ENCODE results near the gene ZNF592.

DNA sequence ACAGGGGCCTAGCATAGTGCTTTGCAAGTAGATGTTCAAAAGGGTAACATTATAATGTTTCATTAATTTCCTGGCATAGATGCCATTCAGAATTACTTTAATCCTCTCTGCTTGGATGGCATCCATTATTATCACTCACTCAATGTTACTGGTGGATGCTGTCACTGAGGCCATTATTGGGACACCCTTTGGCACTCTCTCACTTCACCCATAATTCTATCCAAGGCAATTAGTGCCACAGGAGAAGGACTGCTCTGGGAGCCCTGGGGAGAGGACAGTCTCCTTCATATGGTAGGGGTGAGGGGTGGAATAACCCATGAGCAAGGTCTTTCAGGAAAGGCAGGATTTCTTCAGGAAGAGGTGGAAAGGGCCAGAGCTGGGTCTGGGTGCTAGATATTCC lies 107.4 kb downstream of the ZNF592 start:
- TF ChIP-seq, protein P1, sequence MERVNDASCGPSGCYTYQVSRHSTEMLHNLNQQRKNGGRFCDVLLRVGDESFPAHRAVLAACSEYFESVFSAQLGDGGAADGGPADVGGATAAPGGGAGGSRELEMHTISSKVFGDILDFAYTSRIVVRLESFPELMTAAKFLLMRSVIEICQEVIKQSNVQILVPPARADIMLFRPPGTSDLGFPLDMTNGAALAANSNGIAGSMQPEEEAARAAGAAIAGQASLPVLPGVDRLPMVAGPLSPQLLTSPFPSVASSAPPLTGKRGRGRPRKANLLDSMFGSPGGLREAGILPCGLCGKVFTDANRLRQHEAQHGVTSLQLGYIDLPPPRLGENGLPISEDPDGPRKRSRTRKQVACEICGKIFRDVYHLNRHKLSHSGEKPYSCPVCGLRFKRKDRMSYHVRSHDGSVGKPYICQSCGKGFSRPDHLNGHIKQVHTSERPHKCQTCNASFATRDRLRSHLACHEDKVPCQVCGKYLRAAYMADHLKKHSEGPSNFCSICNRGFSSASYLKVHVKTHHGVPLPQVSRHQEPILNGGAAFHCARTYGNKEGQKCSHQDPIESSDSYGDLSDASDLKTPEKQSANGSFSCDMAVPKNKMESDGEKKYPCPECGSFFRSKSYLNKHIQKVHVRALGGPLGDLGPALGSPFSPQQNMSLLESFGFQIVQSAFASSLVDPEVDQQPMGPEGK (CRISPR knock-in tag; IDR thresholded peaks at IDR 0.05; ENCODE audit: borderline replicate concordance): no peak
- TF ChIP-seq PPARA (CRISPR knock-in tag; IDR thresholded peaks at IDR 0.05; ENCODE audit: borderline replicate concordance) (no peak), ARNTL (CRISPR knock-in tag; IDR thresholded peaks at IDR 0.05; ENCODE audit: borderline replicate concordance, low read depth) (no peak), RARB (CRISPR knock-in tag; IDR thresholded peaks at IDR 0.05) (no peak), TCF4 (CRISPR knock-in tag; IDR thresholded peaks at IDR 0.05; ENCODE audit: borderline replicate concordance) (no peak), ZFP3 (CRISPR knock-in tag; IDR thresholded peaks at IDR 0.05) (no peak), ZNF70 (CRISPR knock-in tag; IDR thresholded peaks at IDR 0.05) (no peak), ZFP30 (CRISPR knock-in tag; IDR thresholded peaks at IDR 0.05) (no peak), OSR1 (CRISPR knock-in tag; IDR thresholded peaks at IDR 0.05) (no peak), SNAI2 (CRISPR knock-in tag; IDR thresholded peaks at IDR 0.05) (no peak), CSDC2 (CRISPR knock-in tag; IDR thresholded peaks at IDR 0.05) (no peak)
- TF ChIP-seq, protein P2, sequence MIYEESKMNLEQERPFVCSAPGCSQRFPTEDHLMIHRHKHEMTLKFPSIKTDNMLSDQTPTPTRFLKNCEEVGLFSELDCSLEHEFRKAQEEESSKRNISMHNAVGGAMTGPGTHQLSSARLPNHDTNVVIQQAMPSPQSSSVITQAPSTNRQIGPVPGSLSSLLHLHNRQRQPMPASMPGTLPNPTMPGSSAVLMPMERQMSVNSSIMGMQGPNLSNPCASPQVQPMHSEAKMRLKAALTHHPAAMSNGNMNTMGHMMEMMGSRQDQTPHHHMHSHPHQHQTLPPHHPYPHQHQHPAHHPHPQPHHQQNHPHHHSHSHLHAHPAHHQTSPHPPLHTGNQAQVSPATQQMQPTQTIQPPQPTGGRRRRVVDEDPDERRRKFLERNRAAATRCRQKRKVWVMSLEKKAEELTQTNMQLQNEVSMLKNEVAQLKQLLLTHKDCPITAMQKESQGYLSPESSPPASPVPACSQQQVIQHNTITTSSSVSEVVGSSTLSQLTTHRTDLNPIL (CRISPR knock-in tag; IDR thresholded peaks at IDR 0.05; ENCODE audit: low read depth): no peak
- TF ChIP-seq, protein P3, sequence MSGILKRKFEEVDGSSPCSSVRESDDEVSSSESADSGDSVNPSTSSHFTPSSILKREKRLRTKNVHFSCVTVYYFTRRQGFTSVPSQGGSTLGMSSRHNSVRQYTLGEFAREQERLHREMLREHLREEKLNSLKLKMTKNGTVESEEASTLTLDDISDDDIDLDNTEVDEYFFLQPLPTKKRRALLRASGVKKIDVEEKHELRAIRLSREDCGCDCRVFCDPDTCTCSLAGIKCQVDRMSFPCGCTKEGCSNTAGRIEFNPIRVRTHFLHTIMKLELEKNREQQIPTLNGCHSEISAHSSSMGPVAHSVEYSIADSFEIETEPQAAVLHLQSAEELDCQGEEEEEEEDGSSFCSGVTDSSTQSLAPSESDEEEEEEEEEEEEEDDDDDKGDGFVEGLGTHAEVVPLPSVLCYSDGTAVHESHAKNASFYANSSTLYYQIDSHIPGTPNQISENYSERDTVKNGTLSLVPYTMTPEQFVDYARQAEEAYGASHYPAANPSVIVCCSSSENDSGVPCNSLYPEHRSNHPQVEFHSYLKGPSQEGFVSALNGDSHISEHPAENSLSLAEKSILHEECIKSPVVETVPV (CRISPR knock-in tag; IDR thresholded peaks at IDR 0.05): no peak
- TF ChIP-seq, protein P4, sequence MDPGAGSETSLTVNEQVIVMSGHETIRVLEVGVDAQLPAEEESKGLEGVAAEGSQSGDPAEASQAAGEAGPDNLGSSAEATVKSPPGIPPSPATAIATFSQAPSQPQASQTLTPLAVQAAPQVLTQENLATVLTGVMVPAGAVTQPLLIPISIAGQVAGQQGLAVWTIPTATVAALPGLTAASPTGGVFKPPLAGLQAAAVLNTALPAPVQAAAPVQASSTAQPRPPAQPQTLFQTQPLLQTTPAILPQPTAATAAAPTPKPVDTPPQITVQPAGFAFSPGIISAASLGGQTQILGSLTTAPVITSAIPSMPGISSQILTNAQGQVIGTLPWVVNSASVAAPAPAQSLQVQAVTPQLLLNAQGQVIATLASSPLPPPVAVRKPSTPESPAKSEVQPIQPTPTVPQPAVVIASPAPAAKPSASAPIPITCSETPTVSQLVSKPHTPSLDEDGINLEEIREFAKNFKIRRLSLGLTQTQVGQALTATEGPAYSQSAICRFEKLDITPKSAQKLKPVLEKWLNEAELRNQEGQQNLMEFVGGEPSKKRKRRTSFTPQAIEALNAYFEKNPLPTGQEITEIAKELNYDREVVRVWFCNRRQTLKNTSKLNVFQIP (CRISPR knock-in tag; IDR thresholded peaks at IDR 0.05; ENCODE audit: borderline replicate concordance, low read depth): no peak
